Measurements from ENCODE around the gene TTLL9. TPM values are rescaled to one million over a fixed set of nuclear protein-coding genes. Genes with fewer than 3 reads are reported as not detected.

The TTLL9 gene
- total RNA-seq, 1 experiment from 2014 or later: 2.1 TPM

DNA sequence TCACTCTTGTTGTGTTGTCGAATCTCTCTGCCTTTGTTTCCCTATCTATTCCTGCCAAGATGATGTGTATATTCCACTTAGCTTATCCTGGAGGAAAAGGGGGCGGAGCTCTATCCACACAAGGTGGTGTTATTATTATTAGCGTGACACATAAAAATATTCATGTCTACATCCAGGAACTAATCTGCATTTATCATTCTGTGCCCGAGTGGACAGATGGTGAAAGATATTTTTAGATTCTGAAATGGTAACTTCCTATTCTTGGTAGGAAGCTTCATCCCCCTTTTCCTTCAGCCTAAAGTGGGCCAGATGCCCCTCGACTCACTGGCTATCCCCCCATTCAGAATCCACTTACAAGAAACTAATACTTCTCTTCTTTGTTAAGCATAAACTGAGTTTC lies 99.6 kb downstream of the TTLL9 start:
- Histone ChIP-seq H3K36me3 (ENCODE audit: control insufficient read depth, insufficient read depth, low read length) (no peaks in the 10 kb centered on the region), H3K27ac (ENCODE audit: low read length) (peak overlapping the region; percentile 93), H3K9me3 (ENCODE audit: control insufficient read depth, insufficient read depth, low read depth, low read length) (no peaks in the 10 kb centered on the region), H3K4me3 (ENCODE audit: low read depth in 2 of 2, low read length in 2 of 2) (peak overlapping the region in 1 of 2 experiments; percentile 45; a peak in 2 of 4 replicates), H3K27me3 (ENCODE audit: control insufficient read depth, insufficient read depth, low read length) (peaks cover 9% of the 10 kb centered on the region), H3K4me1 (ENCODE audit: control insufficient read depth, insufficient read depth, low read length) (peaks cover 67% of the 10 kb centered on the region)
- DNase-seq (ENCODE audit: low read depth, low spot score): no peak
- intact Hi-C loops (cut with micrococcal nuclease; ENCODE audit: unreplicated experiment) (loop anchor here (5.0 kb wide), 1 partner anchor 47 kb away; no protein-coding TSS in a partner anchor), in situ Hi-C loops (cut with HindIII; ENCODE audit: low pct_unique_long_range_greater_than_20kb, low sequenced_read_pairs) (loop anchor here (5.0 kb wide), 1 partner anchor 72 kb away; no protein-coding TSS in a partner anchor)
- TF ChIP-seq, protein P1, sequence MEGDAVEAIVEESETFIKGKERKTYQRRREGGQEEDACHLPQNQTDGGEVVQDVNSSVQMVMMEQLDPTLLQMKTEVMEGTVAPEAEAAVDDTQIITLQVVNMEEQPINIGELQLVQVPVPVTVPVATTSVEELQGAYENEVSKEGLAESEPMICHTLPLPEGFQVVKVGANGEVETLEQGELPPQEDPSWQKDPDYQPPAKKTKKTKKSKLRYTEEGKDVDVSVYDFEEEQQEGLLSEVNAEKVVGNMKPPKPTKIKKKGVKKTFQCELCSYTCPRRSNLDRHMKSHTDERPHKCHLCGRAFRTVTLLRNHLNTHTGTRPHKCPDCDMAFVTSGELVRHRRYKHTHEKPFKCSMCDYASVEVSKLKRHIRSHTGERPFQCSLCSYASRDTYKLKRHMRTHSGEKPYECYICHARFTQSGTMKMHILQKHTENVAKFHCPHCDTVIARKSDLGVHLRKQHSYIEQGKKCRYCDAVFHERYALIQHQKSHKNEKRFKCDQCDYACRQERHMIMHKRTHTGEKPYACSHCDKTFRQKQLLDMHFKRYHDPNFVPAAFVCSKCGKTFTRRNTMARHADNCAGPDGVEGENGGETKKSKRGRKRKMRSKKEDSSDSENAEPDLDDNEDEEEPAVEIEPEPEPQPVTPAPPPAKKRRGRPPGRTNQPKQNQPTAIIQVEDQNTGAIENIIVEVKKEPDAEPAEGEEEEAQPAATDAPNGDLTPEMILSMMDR (IDR thresholded peaks at IDR 0.05): no peak
- no TSS peak for BruUV-seq (replicated peaks)
- no peak for ATAC-seq
- POLR2A ChIA-PET: interaction anchor here (1.1 kb wide), 1 partner anchor 90 kb away, joined by 5 read pairs; no protein-coding TSS in a partner anchor
- CTCF ChIA-PET: no interaction called here

GRCh38 chr20:31972471-31973021 lies 102.1 kb downstream of the TTLL9 start:
- intact Hi-C loops (cut with micrococcal nuclease; ENCODE audit: unreplicated experiment) (loop anchor here (5.0 kb wide), 1 partner anchor 45 kb away; no protein-coding TSS in a partner anchor), in situ Hi-C loops (cut with HindIII; ENCODE audit: low pct_unique_long_range_greater_than_20kb, low sequenced_read_pairs) (loop anchor here (5.0 kb wide), 1 partner anchor 70 kb away; no protein-coding TSS in a partner anchor)
- Histone ChIP-seq H3K27me3 (ENCODE audit: control insufficient read depth, insufficient read depth, low read length) (peaks cover 3% of the 10 kb centered on the region; the same call in 1 of the 2 replicates), H3K36me3 (ENCODE audit: control insufficient read depth, insufficient read depth, low read length) (no peaks in the 10 kb centered on the region), H3K4me1 (ENCODE audit: control insufficient read depth, insufficient read depth, low read length) (peaks cover 79% of the 10 kb centered on the region), H3K9me3 (ENCODE audit: control insufficient read depth, insufficient read depth, low read depth, low read length) (no peaks in the 10 kb centered on the region), H3K4me3 (ENCODE audit: low read depth in 2 of 2, low read length in 2 of 2) (no peak overlapping the region), H3K27ac (ENCODE audit: low read length) (peak overlapping the region; percentile 93)
- ChIA-PET POLR2A (no interaction called here), CTCF (interaction anchor here (1.0 kb wide), 1 partner anchor 45 kb away, joined by 3 read pairs; no protein-coding TSS in a partner anchor)
- TF ChIP-seq REST (IDR thresholded peaks at IDR 0.05; ENCODE audit: insufficient read depth in 1 of 2, low read depth in 2 of 2, low read length in 1 of 2) (peak in 1 of 2 experiments; percentile 4; a peak in 2 of 4 replicates), POLR2AphosphoS5 (IDR thresholded peaks at IDR 0.05; ENCODE audit: low read depth, low read length) (peak; percentile 61; the same call in 1 of the 2 replicates), SIN3A (IDR thresholded peaks at IDR 0.05; ENCODE audit: borderline replicate concordance, insufficient read depth, low read depth, low read length) (no peak), TCF7L2 (IDR thresholded peaks at IDR 0.05; ENCODE audit: low read depth, low read length) (peak; percentile 89)
- TF ChIP-seq, protein P1 (IDR thresholded peaks at IDR 0.05): no peak
- no TSS peak for BruUV-seq (replicated peaks)
- DNase-seq (ENCODE audit: low read depth, low spot score) (no peak), ATAC-seq (peak; percentile 87)

All from Panc1 (cell line).